ENCODE measurements around the gene TTN. TPM values are rescaled to one million over a fixed set of nuclear protein-coding genes. Genes with fewer than 3 reads are reported as not detected.

Gene TTN
- total RNA-seq, 1 experiment from 2014 or later = 0.05 TPM

- no peak for TF ChIP-seq ELF1 (IDR thresholded peaks at IDR 0.05; ENCODE audit: borderline replicate concordance, low read depth)
- TF ChIP-seq FOSL1 (IDR thresholded peaks at IDR 0.05; ENCODE audit: low read depth) = no peak
- TF ChIP-seq SIN3A (IDR thresholded peaks at IDR 0.05; ENCODE audit: low read depth) = no peak
These were observed 228.2 kb downstream of the TTN start (continued) for GRCh38 chr2:178579006-178579405.

GRCh38 chr2:178574789-178575188 lies 232.4 kb downstream of the TTN start:
- intact Hi-C loops (cut with micrococcal nuclease) = no loop called here
- H3K27me3 ChIP-seq (ENCODE audit: insufficient read depth, low read length) = no peaks in the 10 kb centered on the region
- no peak overlapping the region for H3K4me3 ChIP-seq (replicated peaks in 1 of 2; ENCODE audit: low read depth in 1 of 2, low read length in 2 of 2)
- H2AFZ ChIP-seq (ENCODE audit: low read depth, low read length, poor library complexity, severe bottlenecking) = no peak overlapping the region
- RAD21 ChIA-PET (ENCODE audit: low non-redundant PET in 1 of 2, low total read pairs in 2 of 2, uncharacterized antibody in 2 of 2, unreplicated experiment in 2 of 2) = no interaction called here
- no peaks in the 10 kb centered on the region for H3K9me2 ChIP-seq (ENCODE audit: insufficient read depth)
- no peak overlapping the region for H3K9ac ChIP-seq (ENCODE audit: low read length)
- DNase-seq (ENCODE audit: low read depth, low spot score) (no peak), ATAC-seq (no peak)
- TF ChIP-seq POLR2A (IDR thresholded peaks at IDR 0.05; ENCODE audit: borderline replicate concordance, extremely low read depth, insufficient read depth, insufficient read length) (no peak), ELF1 (IDR thresholded peaks at IDR 0.05; ENCODE audit: borderline replicate concordance, low read depth) (no peak), CTCF (IDR thresholded peaks at IDR 0.05 in 2 of 3, conservative IDR thresholded peaks at IDR 0.05 in 1 of 3; ENCODE audit: borderline replicate concordance in 1 of 3, insufficient read depth in 1 of 3, low read depth in 2 of 3, low read length in 2 of 3) (no peak), ATF3 (IDR thresholded peaks at IDR 0.05) (no peak), EZH2 (IDR thresholded peaks at IDR 0.05) (no peak), JUND (IDR thresholded peaks at IDR 0.05) (no peak), MAX (IDR thresholded peaks at IDR 0.05) (no peak), ZFX (IDR thresholded peaks at IDR 0.05) (no peak)
- no peaks in the 10 kb centered on the region for H3K36me3 ChIP-seq (ENCODE audit: control insufficient read depth in 1 of 2, insufficient read depth in 2 of 2, low read length in 2 of 2)
- no peaks in the 10 kb centered on the region for H3K79me2 ChIP-seq (ENCODE audit: insufficient read depth, low read length)
- BruUV-seq (replicated peaks) = no TSS peak
- H3K4me2 ChIP-seq (ENCODE audit: low read length) = no peak overlapping the region
- H4K20me1 ChIP-seq (ENCODE audit: insufficient read depth) = no peaks in the 10 kb centered on the region
- H3K4me1 ChIP-seq (ENCODE audit: control insufficient read depth in 1 of 2, insufficient read depth in 2 of 2, low read length in 2 of 2) = no peaks in the 10 kb centered on the region
- POLR2A ChIA-PET = no interaction called here
- no peaks in the 10 kb centered on the region for H3K9me3 ChIP-seq (ENCODE audit: control insufficient read depth in 1 of 2, insufficient read depth in 1 of 2, low read depth in 1 of 2, low read length in 2 of 2)
- H3K27ac ChIP-seq (ENCODE audit: low read depth, low read length) = no peak overlapping the region
- CTCF ChIA-PET = no interaction called here

Data from HCT116 (cell line).